NCI-H1436 treated with DMSO at 0.1 percent for 48 hours (cell line): ENCODE measurements around the gene MTFMT.
"Not testable (repeated sequence)": the region's sequence is repeated elsewhere in the genome, so short reads cannot be mapped to it uniquely, and the experiment has no call there.

Source experiments
- DNase-seq: peaks from one replicate; lab custom pipeline; 2025; lab: John Stamatoyannopoulos, UW

The MTFMT gene

GRCh38 chr15:65038836-65039235 is 9.4 kb upstream of the MTFMT start:
- no peak for DNase-seq

GRCh38 chr15:65038428-65038827 is 9.0 kb upstream of the MTFMT start:
- no peak for DNase-seq

- DNase-seq: no peak
Observed at GRCh38 chr15:65037309-65037708, 7.9 kb upstream of the MTFMT start.

GRCh38 chr15:65034719-65035118 is 5.3 kb upstream of the MTFMT start:
- DNase-seq: no peak

- DNase-seq: no peak
Observed at GRCh38 chr15:65033659-65034269, 4.3 kb upstream of the MTFMT start.

- no peak for DNase-seq
Observed at GRCh38 chr15:65032801-65033537, 3.5 kb upstream of the MTFMT start.

- DNase-seq: peak; percentile 11
Observed at GRCh38 chr15:65029736-65030208, 333 bp upstream of the MTFMT start.

- DNase-seq: no peak
Observed at GRCh38 chr15:65028338-65028737, 1.1 kb downstream of the MTFMT start.

- no peak for DNase-seq
Observed at GRCh38 chr15:65027593-65027992, 1.8 kb downstream of the MTFMT start.

GRCh38 chr15:65026756-65027155 is 2.7 kb downstream of the MTFMT start:
- DNase-seq: no peak

GRCh38 chr15:65021488-65021887 is 8.0 kb downstream of the MTFMT start:
- DNase-seq: no peak

GRCh38 chr15:65020419-65020818 is 9.0 kb downstream of the MTFMT start:
- no peak for DNase-seq

- DNase-seq: not testable (repeated sequence)
Observed at GRCh38 chr15:65011198-65011597, 18.2 kb downstream of the MTFMT start.

- no peak for DNase-seq
Observed at GRCh38 chr15:65008983-65009382, 20.5 kb downstream of the MTFMT start.

GRCh38 chr15:65006876-65007275 is 22.6 kb downstream of the MTFMT start:
- DNase-seq: no peak

GRCh38 chr15:65004993-65005392 is 24.4 kb downstream of the MTFMT start:
- no peak for DNase-seq

GRCh38 chr15:64997745-64998375 is 31.6 kb downstream of the MTFMT start:
- DNase-seq: no peak

- DNase-seq: no peak
Observed at GRCh38 chr15:64997066-64997465, 32.4 kb downstream of the MTFMT start.

- no peak for DNase-seq
Observed at GRCh38 chr15:64993290-64993689, 36.1 kb downstream of the MTFMT start.

GRCh38 chr15:64991536-64992135 is 37.8 kb downstream of the MTFMT start:
- DNase-seq: no peak

- no peak for DNase-seq
Observed at GRCh38 chr15:64990168-64990470, 39.3 kb downstream of the MTFMT start.

- peak; percentile 57 for DNase-seq
Observed at GRCh38 chr15:64989416-64990167, 39.8 kb downstream of the MTFMT start, which contains the start of gene SPG21. SPG21 (minus strand) TSS chr15:64989914; CDS start chr15:64983569, 6,345 bp downstream.
